ENCODE results near the gene INTS11. TPM values are rescaled to one million over a fixed set of nuclear protein-coding genes. Genes with fewer than 3 reads are reported as not detected.

INTS11 gene
- total and polyA plus RNA-seq, 2 of the 13 experiments (the other 11 are each of a cell fraction or from before 2014, with no cell fraction given), result 52.8 to 94.8 TPM

DNA sequence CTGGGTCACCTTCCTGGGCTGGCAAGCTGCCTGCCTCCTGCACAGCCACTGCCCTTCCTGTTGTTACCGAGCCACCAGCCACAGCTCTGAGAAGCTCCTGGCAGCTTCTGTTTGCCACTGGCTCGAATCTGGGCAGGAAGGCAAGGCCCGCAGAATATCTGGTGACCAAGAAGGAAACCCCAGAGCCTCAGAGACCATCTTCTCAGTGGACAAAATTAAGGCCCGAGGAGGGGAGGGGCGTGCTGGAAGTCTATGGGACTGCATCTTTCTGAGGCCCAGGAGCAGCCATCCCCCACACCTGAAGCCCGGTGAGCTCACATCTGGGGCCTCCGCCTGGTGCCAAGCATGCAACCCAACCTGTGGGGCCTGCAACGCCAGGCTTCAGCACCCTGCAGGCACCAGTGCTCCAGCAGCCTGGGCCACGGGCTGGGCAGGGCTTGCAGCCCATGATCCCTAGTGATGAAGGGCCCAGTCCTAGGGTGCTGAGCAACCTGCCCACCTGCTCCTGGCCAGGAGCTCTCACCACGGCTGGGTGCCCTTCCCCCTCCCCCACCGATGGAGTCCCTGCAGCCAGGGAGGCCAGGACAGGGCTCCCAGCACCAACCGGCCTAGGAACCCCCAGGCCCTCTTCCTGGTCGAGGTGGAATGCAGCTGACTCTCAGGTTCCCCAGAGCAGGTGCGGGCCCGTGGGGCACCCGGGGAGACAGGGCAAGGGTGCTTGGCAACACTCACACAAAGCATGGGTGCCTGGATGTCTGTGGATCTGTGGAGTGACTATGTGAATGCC is 1.0 kb upstream of the INTS11 start (continued):
- no peak for TF ChIP-seq ZNF781 (CRISPR knock-in tag; IDR thresholded peaks at IDR 0.05; ENCODE audit: borderline replicate concordance, not compliant biosample characterization)
- TF ChIP-seq NCOA1 (CRISPR knock-in tag; IDR thresholded peaks at IDR 0.05), result 0 out of 2 replicates have a peak, but pooled peaks have one; percentile 4
- TF ChIP-seq HDAC1 (CRISPR knock-in tag; IDR thresholded peaks at IDR 0.05), result peak; percentile 8; the same call in 1 of the 2 replicates
- TF ChIP-seq ZNF224 (CRISPR knock-in tag; IDR thresholded peaks at IDR 0.05), result no peak
- no peak for TF ChIP-seq CENPX (CRISPR knock-in tag; IDR thresholded peaks at IDR 0.05)
- no peak for TF ChIP-seq ZNF232 (CRISPR knock-in tag; IDR thresholded peaks at IDR 0.05; ENCODE audit: borderline replicate concordance)
- TF ChIP-seq, protein P1, sequence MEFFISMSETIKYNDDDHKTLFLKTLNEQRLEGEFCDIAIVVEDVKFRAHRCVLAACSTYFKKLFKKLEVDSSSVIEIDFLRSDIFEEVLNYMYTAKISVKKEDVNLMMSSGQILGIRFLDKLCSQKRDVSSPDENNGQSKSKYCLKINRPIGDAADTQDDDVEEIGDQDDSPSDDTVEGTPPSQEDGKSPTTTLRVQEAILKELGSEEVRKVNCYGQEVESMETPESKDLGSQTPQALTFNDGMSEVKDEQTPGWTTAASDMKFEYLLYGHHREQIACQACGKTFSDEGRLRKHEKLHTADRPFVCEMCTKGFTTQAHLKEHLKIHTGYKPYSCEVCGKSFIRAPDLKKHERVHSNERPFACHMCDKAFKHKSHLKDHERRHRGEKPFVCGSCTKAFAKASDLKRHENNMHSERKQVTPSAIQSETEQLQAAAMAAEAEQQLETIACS (CRISPR knock-in tag; IDR thresholded peaks at IDR 0.05), result no peak
- no peak for TF ChIP-seq MAF1 (CRISPR knock-in tag; IDR thresholded peaks at IDR 0.05; ENCODE audit: borderline replicate concordance)
- no peak for TF ChIP-seq MIER2 (CRISPR knock-in tag; IDR thresholded peaks at IDR 0.05)
- TF ChIP-seq FOXM1 (CRISPR knock-in tag; IDR thresholded peaks at IDR 0.05), result no peak
- no peak for TF ChIP-seq RAD21 (CRISPR knock-in tag; IDR thresholded peaks at IDR 0.05)
- TF ChIP-seq, protein P2, sequence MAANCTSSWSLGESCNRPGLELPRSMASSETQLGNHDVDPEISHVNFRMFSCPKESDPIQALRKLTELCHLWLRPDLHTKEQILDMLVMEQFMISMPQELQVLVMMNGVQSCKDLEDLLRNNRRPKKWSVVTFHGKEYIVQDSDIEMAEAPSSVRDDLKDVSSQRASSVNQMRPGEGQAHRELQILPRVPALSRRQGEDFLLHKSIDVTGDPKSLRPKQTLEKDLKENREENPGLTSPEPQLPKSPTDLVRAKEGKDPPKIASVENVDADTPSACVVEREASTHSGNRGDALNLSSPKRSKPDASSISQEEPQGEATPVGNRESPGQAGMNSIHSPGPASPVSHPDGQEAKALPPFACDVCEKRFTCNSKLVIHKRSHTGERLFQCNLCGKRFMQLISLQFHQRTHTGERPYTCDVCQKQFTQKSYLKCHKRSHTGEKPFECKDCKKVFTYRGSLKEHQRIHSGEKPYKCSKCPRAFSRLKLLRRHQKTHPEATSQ (CRISPR knock-in tag; IDR thresholded peaks at IDR 0.05; ENCODE audit: borderline replicate concordance), result no peak
- TF ChIP-seq SCMH1 (CRISPR knock-in tag; IDR thresholded peaks at IDR 0.05; ENCODE audit: borderline replicate concordance), result no peak
- no peak for TF ChIP-seq ZFP37 (CRISPR knock-in tag; IDR thresholded peaks at IDR 0.05; ENCODE audit: borderline replicate concordance)
- no peak for TF ChIP-seq MLLT10 (CRISPR knock-in tag; IDR thresholded peaks at IDR 0.05)
- TF ChIP-seq, protein P3, sequence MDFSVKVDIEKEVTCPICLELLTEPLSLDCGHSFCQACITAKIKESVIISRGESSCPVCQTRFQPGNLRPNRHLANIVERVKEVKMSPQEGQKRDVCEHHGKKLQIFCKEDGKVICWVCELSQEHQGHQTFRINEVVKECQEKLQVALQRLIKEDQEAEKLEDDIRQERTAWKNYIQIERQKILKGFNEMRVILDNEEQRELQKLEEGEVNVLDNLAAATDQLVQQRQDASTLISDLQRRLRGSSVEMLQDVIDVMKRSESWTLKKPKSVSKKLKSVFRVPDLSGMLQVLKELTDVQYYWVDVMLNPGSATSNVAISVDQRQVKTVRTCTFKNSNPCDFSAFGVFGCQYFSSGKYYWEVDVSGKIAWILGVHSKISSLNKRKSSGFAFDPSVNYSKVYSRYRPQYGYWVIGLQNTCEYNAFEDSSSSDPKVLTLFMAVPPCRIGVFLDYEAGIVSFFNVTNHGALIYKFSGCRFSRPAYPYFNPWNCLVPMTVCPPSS (IDR thresholded peaks at IDR 0.05), result no peak
- no peak for TF ChIP-seq MED13 (CRISPR knock-in tag; IDR thresholded peaks at IDR 0.05)
- TF ChIP-seq ZNF543 (CRISPR knock-in tag; IDR thresholded peaks at IDR 0.05), result no peak
- no peak; the same call in 1 of the 2 replicates for TF ChIP-seq FOXC1 (CRISPR knock-in tag; IDR thresholded peaks at IDR 0.05; ENCODE audit: borderline replicate concordance)
- TF ChIP-seq ZNF562 (CRISPR knock-in tag; IDR thresholded peaks at IDR 0.05; ENCODE audit: borderline replicate concordance), result no peak
- no peak for TF ChIP-seq BRCA1 (CRISPR knock-in tag; IDR thresholded peaks at IDR 0.05)
- TF ChIP-seq, protein P4, sequence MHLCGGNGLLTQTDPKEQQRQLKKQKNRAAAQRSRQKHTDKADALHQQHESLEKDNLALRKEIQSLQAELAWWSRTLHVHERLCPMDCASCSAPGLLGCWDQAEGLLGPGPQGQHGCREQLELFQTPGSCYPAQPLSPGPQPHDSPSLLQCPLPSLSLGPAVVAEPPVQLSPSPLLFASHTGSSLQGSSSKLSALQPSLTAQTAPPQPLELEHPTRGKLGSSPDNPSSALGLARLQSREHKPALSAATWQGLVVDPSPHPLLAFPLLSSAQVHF (CRISPR knock-in tag; IDR thresholded peaks at IDR 0.05), result no peak
- TF ChIP-seq, protein P5, sequence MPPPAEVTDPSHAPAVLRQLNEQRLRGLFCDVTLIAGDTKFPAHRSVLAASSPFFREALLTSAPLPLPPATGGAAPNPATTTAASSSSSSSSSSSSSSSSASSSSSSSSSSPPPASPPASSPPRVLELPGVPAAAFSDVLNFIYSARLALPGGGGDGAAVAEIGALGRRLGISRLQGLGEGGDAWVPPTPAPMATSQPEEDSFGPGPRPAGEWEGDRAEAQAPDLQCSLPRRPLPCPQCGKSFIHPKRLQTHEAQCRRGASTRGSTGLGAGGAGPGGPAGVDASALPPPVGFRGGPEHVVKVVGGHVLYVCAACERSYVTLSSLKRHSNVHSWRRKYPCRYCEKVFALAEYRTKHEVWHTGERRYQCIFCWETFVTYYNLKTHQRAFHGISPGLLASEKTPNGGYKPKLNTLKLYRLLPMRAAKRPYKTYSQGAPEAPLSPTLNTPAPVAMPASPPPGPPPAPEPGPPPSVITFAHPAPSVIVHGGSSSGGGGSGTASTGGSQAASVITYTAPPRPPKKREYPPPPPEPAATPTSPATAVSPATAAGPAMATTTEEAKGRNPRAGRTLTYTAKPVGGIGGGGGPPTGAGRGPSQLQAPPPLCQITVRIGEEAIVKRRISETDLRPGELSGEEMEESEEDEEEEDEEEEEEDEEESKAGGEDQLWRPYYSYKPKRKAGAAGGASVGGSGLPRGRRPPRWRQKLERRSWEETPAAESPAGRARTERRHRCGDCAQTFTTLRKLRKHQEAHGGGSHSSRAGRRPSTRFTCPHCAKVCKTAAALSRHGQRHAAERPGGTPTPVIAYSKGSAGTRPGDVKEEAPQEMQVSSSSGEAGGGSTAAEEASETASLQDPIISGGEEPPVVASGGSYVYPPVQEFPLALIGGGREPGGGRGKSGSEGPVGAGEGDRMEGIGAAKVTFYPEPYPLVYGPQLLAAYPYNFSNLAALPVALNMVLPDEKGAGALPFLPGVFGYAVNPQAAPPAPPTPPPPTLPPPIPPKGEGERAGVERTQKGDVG (CRISPR knock-in tag; IDR thresholded peaks at IDR 0.05; ENCODE audit: borderline replicate concordance), result no peak
